Right lobe of liver (tissue), 6 donors: ENCODE results near the gene QRSL1. TPM values are rescaled to one million over a fixed set of nuclear protein-coding genes. Genes with fewer than 3 reads are reported as not detected.
"Not testable (repeated sequence)": the region's sequence is repeated elsewhere in the genome, so short reads cannot be mapped to it uniquely, and the experiment has no call there.

Source experiments
- ATAC-seq, 4 donors: fragments of 200-7000 bp; cut with Tn5 transposase; one replicate each; pipeline ENCODE4 v1.9.1; 2020; ENCODE audit warnings: mild to moderate bottlenecking in 4 of 4, moderate library complexity in 4 of 4
- DNase-seq, 3 donors: peaks; one replicate each; pipeline ENCODE4 v3.0.0-alpha.2; 2020
- H3K27ac ChIP-seq, 3 donors: fragments of 200-600 bp; one replicate each; pipeline ENCODE4 v1.8.0; 2022
- H3K27me3 ChIP-seq, 2 donors: fragments of 200-600 bp; one replicate each; pipeline ENCODE4 v1.8.0; 2022
- H3K36me3 ChIP-seq, 4 donors: fragments of 200-600 bp; sonication (generic) in 1 of 4; one replicate each; pipeline versions ENCODE4 v1.5.1 to v1.8.0; 2017 to 2022; ENCODE audit warnings: control low read depth in 1 of 4
- H3K4me1 ChIP-seq, 4 donors: fragments of 200-600 bp; sonication (generic) in 1 of 4; one replicate each; pipeline versions ENCODE4 v1.5.1 to v1.8.0; 2017 to 2022; ENCODE audit warnings: control low read depth in 1 of 4
- H3K4me3 ChIP-seq, 3 donors: fragments of 200-600 bp; one replicate each; pipeline ENCODE4 v1.8.0; 2022
- H3K9me3 ChIP-seq, 4 donors: fragments of 200-600 bp; sonication (generic) in 1 of 4; one replicate each; pipeline versions ENCODE4 v1.5.1 to v1.8.0; 2017 to 2022; ENCODE audit warnings: control low read depth in 1 of 4
- POLR2A ChIP-seq: fragments of 450-650 bp; IDR thresholded peaks from one replicate; pipeline ENCODE4 v1.6.1; 2017; ENCODE audit warnings: antibody characterized with exemption, mild to moderate bottlenecking
- WGBS: methylation state at CpG from one replicate; pipeline ENCODE4 v1.1.6; 2018; ENCODE audit warnings: low coverage, low lambda C conversion rate; ENCODE audit not compliant: insufficient coverage; ENCODE audit errors: missing lambda C conversion rate; 5-methylcytosine and 5-hydroxymethylcytosine counted together
- intact Hi-C, 2 donors: fragments of 100-400 bp; cut with DNase I; formaldehyde crosslinking; loops; one replicate each; pipeline versions ENCODE4 v1.11.2 to v1.14.1; 2022
- total RNA-seq, 6 experiments: library from RNA; depleted of rRNA in 2 of 6; stranded (reverse); fragments of >200 nt in 2 of 6; fragmentation: NEBNext Ultra II Directional in 3 of 6; extraction: Animal tissue kit (Norgen Biotek cat#: 25700) in 3 of 6; gene quantifications; one replicate each; pipeline versions ENCODE4 v1.1.0 to v1.2.4, GENCODE V29; 2016 to 2023
- TF ChIP-seq, protein P1 (sequence below), 4 donors: fragments of 200-600 bp in 3 of 4; fragments of 450-650 bp in 1 of 4; IDR thresholded peaks; one replicate each; pipeline versions ENCODE4 v1.5.1 to v1.8.0; 2016 to 2022; ENCODE audit warnings: antibody characterized with exemption in 4 of 4, mild to moderate bottlenecking in 2 of 4
- donor health status: DM: no; HTN: yes; CAD: no.
- donor health status: DM: no; HTN: no; CAD: no.
- donor health status: DM: no; HTN: no; CAD: no.
- donor health status: DM: no; HTN: yes; CAD: no.
- donor health status: DM: no; HTN: yes; CAD: no.

The QRSL1 gene
- total RNA-seq, 6 experiments from 2014 or later: 6.0 to 8.8 (median 7.8) TPM

DNA sequence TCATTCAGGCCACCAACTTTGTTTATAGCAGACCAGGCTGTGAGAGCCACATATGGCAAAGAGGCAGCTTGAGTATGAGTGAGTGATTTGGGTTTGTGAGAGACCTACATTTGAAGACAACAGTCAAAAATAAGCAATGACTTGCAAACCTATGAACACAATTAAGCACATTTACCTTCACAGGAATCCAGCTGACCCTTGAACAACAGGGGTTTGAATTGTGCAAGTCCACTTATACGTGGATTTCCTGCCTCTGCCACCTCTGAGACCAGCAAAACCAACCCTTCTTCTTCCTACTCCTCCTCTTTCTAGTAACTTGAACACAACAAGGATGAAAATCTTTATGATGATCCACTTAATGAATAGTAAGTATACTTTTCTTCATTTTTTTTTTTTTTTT lies 10.2 kb upstream of the QRSL1 start:
- H3K9me3 ChIP-seq: no peaks in the 10 kb centered on the region
- ATAC-seq (no peak), DNase-seq (no peak)
- 33% methylated on average over 1 of the region's 1 CpG for WGBS
- H3K27ac ChIP-seq: no peak overlapping the region
- no peak for TF ChIP-seq POLR2A
- intact Hi-C loops: no loop called here
- no peaks in the 10 kb centered on the region for H3K4me1 ChIP-seq
- no peak overlapping the region for H3K4me3 ChIP-seq
- no peaks in the 10 kb centered on the region for H3K36me3 ChIP-seq
- H3K27me3 ChIP-seq: no peaks in the 10 kb centered on the region

DNA sequence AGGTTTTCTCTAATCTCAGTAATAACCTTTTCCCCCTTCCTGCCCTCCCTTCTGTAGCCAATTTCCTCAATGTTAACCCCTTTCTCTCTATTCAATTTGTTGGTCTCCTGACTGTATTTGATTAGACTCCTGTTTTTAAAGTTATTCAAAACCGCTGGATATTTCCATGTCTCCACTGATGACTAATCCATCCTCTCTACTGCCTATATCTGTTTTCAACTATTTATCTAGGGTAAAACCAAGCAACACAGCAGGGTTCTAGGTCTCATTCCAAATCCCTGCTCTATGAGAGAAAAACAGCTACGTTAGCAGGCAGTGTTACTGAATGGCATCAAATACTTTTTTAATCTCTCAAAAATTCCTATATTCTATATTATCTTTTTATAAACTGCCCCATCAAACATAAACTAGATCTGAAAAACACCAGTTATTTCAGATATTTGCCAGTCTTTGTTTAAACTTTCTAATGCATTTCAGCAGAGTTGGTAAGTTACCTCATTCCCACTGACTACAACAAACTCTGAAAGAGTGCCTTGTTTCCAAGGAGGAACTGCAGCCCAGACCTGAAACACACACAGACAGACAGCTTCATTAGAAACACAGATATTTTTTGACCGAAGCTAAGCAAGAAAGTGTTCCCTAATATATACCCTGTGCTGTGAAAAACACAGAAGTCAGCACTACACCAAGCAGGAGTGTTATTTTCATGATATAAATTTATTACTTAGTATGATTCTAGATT lies 8.3 kb upstream of the QRSL1 start:
- DNase-seq (no peak), ATAC-seq (no peak)
- intact Hi-C loops: no loop called here
- Histone ChIP-seq H3K27ac (no peak overlapping the region), H3K27me3 (no peaks in the 10 kb centered on the region), H3K9me3 (no peaks in the 10 kb centered on the region), H3K36me3 (no peaks in the 10 kb centered on the region), H3K4me1 (no peaks in the 10 kb centered on the region), H3K4me3 (no peak overlapping the region)
- TF ChIP-seq, protein P1, sequence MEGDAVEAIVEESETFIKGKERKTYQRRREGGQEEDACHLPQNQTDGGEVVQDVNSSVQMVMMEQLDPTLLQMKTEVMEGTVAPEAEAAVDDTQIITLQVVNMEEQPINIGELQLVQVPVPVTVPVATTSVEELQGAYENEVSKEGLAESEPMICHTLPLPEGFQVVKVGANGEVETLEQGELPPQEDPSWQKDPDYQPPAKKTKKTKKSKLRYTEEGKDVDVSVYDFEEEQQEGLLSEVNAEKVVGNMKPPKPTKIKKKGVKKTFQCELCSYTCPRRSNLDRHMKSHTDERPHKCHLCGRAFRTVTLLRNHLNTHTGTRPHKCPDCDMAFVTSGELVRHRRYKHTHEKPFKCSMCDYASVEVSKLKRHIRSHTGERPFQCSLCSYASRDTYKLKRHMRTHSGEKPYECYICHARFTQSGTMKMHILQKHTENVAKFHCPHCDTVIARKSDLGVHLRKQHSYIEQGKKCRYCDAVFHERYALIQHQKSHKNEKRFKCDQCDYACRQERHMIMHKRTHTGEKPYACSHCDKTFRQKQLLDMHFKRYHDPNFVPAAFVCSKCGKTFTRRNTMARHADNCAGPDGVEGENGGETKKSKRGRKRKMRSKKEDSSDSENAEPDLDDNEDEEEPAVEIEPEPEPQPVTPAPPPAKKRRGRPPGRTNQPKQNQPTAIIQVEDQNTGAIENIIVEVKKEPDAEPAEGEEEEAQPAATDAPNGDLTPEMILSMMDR (IDR thresholded peaks at IDR 0.05): no peak
- no peak for TF ChIP-seq POLR2A
- 66% methylated on average over 3 of the region's 3 CpGs for WGBS

DNA sequence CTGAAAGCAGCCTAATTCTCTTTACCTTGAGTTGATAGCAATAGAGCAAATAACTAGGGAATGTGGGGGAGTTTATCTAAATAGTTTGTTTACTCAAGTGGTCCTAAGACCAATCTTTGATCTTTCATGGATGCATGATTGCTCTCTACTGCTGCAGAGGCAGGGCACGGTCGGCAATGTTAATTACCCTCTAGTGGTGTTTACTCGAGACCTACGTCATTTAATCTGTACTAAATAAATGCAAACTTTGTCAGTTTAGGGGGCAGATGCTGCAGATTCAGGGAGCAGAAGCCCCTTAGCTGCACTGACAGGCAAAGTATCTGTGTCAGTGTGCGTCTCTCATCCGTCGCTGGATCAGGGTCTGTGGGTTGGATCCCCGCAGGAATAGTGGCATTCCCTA lies 7.0 kb upstream of the QRSL1 start:
- DNase-seq (no peak), ATAC-seq (no peak)
- Histone ChIP-seq H3K27me3 (no peaks in the 10 kb centered on the region), H3K4me3 (no peak overlapping the region), H3K27ac (no peak overlapping the region), H3K4me1 (no peaks in the 10 kb centered on the region), H3K9me3 (no peaks in the 10 kb centered on the region), H3K36me3 (no peaks in the 10 kb centered on the region)
- WGBS: 90% methylated on average over 4 of the region's 8 CpGs
- TF ChIP-seq, protein P1 (IDR thresholded peaks at IDR 0.05): no peak
- TF ChIP-seq POLR2A: no peak
- intact Hi-C loops: no loop called here

DNA sequence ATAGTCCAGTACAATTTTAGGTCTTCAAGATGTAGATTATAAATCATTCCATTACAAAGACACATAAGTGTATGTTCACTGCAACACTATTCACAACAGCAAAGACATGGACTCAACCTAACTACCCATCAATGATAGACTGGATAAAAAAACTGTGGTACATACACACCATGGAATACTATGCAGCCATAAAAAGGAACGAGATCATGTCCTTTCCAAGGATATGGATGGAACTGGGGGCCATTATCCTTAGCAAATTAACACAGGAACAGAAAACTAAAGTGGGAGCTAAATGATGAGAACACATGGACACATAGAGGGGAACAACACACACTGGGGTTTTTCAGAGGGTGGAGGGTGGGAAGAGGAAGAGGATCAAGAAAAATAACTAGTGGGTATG lies 6.3 kb upstream of the QRSL1 start:
- TF ChIP-seq POLR2A: no peak
- TF ChIP-seq, protein P1 (IDR thresholded peaks at IDR 0.05): no peak
- H3K4me1 ChIP-seq: no peaks in the 10 kb centered on the region
- 75% methylated on average over 1 of the region's 1 CpG for WGBS
- no peak overlapping the region for H3K27ac ChIP-seq
- H3K9me3 ChIP-seq: no peaks in the 10 kb centered on the region
- ATAC-seq (no peak), DNase-seq (no peak)
- H3K27me3 ChIP-seq: no peaks in the 10 kb centered on the region
- no peaks in the 10 kb centered on the region for H3K36me3 ChIP-seq
- H3K4me3 ChIP-seq: no peak overlapping the region
- intact Hi-C loops: no loop called here

DNA sequence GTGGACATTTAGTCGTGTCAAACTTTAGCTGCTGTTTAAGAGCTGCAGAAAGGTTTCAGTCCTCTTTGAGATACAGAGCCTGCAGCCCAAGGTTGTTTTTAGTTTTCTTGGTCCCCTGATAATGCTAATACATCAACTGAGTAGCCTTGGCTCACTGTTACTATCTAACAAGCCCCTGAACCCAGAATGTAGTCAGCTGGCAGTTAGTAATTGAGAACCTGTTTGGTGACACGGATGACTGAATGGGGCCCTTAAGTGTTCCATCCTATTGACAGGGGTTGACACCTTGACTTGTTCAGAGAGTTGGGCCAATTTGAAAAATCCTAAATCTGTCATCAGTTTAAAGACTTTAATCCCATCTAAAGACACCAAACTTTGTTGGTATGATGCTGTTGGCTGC lies 2.9 kb upstream of the QRSL1 start:
- DNase-seq (no peak), ATAC-seq (no peak)
- WGBS: 48% methylated on average over 2 of the region's 2 CpGs
- Histone ChIP-seq H3K27me3 (no peaks in the 10 kb centered on the region), H3K27ac (no peak overlapping the region), H3K9me3 (no peaks in the 10 kb centered on the region), H3K4me3 (no peak overlapping the region), H3K4me1 (peaks cover 0 to 14% (median 3%) of the 10 kb centered on the region in 4 donors), H3K36me3 (no peaks in the 10 kb centered on the region)
- intact Hi-C loops: no loop called here
- TF ChIP-seq, protein P1 (IDR thresholded peaks at IDR 0.05): no peak
- TF ChIP-seq POLR2A: no peak

DNA sequence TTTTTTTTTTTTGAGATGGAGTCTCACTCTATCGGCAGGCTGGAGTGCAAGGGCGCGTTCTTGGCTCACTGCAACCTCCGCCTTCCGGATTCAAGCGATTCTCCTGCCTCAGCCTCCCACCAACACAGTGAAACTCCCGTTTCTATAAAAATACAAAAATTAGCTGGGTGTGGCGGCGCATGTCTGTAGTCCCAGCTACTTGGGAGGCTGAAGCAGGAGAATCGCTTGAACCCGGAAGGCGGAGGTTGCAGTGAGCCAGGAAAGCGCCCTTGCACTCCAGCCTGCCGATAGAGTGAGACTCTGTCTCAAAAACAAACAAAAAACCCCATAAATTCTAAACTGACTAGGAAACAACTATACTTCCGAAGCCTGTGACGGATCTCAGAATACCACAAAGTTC lies 1.6 kb upstream of the QRSL1 start:
- peaks cover 0 to 14% (median 3%) of the 10 kb centered on the region in 4 donors for H3K4me1 ChIP-seq
- H3K4me3 ChIP-seq, H3K36me3 ChIP-seq, H3K27me3 ChIP-seq, ATAC-seq, H3K9me3 ChIP-seq, intact Hi-C loops, DNase-seq, H3K27ac ChIP-seq: not testable (repeated sequence)
- 91% methylated on average over 11 of the region's 16 CpGs for WGBS
